GDM1 (cell line): ENCODE data around the gene PMIS2.

Source experiments
- DNase-seq: peaks from one replicate; lab custom pipeline; 2025; lab: John Stamatoyannopoulos, UW

PMIS2 gene

GRCh38 chr19:35585848-35586247 is at the start of gene PMIS2:
Gene PMIS2 (plus strand): TSS chr19:35586173. CDS start chr19:35586260, 87 bp downstream.
- no peak for DNase-seq

DNA sequence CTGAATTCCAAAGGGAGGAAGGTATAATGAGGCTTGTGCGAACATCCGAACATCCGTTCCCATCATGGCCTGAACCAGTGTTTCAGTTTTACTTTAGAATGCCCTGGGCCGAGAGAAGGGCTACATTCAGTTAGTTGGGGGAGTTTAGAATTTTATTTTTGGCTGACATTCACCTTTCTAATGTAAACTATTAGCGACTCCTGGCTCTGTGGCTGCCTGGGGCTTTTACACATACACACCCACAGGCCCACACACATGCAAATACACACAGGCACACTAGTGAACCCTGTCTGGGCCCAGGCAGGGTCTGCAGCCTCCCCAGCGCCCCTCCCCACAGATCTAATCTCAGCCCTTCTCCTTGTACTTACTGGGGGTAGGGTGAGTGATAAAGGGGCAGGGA is 46.7 kb upstream of the PMIS2 start:
- no peak for DNase-seq

- DNase-seq, result no peak
Observed at GRCh38 chr19:35539850-35540249, 46.1 kb upstream of the PMIS2 start.

DNA sequence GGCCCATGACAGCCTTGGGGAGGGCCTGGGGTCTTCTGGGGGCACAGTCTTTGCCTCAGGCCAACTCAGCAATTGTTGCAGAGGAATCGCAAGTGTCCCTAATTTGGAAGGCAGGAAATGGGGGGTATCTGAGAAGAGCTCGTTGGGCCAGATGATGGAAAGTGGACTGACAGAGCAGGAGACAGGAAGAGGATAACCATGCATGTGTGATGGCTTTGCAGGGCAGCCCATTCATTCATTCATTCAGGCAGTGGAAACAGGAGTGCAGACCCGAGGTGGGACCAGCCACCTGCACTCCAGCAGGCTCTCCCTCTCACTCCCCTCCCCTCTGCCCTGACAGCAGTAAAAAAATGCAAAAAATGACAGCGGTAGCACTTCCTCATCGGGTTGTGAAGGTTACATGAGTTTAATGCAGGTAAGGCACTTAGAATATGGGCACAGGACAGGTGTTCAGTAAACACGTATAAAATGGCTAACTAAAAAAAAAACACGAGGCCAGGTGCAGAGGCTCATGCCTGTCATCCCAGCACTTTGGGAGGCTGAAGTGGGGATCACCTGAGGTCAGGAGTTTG is 45.5 kb upstream of the PMIS2 start:
- DNase-seq, result no peak

DNA sequence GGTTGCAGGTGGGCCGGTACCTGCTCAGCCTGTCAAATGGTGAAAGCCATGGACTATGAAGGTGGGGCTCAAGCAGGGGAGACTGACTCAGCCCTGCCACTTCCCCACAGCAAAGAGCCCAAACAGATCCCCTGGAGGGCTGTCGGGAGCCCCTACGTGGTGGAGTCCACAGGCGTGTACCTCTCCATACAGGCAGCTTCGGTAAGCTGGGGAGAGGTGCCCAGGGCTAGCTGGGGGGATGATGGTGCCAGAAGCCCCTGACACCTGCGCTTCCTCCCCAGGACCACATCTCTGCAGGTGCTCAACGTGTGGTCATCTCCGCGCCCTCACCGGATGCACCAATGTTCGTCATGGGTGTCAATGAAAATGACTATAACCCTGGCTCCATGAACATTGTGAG is 43.8 kb upstream of the PMIS2 start:
- no peak for DNase-seq

- DNase-seq, result no peak
Observed at GRCh38 chr19:35543280-35544109, 42.5 kb upstream of the PMIS2 start.

- DNase-seq, result no peak
Observed at GRCh38 chr19:35544110-35544802, 41.7 kb upstream of the PMIS2 start.

- DNase-seq, result peak; percentile 80
Observed at GRCh38 chr19:35545001-35545854, 40.7 kb upstream of the PMIS2 start, which contains the start of gene TMEM147. Gene TMEM147 (plus strand): TSS chr19:35545626. CDS start chr19:35545740, 114 bp downstream.

DNA sequence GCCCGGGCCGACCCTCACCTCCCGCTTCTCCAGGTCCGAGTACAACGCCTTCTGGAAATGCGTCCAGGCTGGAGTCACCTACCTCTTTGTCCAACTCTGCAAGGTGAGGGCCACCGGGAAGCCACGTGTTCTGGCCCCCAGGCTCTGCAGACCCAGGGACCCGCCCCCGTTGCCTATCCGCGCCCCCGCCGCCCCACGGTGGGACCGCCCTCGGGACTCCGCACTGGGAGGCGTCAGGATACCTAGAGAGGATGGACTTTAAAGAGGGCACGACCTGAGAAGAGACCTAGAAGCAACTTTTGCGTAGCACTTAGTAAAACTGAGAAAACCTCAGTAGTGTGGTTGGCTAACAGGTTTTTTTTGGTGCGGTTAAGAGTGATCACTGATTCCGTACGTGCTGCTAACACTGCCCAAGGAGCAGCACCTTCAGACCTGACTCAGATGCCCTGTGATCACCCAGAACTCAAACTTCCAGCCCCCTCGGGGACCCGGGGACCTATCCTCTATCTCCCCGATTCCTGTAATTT is 40.1 kb upstream of the PMIS2 start:
- no peak for DNase-seq

- DNase-seq, result no peak
Observed at GRCh38 chr19:35546532-35546931, 39.4 kb upstream of the PMIS2 start.

DNA sequence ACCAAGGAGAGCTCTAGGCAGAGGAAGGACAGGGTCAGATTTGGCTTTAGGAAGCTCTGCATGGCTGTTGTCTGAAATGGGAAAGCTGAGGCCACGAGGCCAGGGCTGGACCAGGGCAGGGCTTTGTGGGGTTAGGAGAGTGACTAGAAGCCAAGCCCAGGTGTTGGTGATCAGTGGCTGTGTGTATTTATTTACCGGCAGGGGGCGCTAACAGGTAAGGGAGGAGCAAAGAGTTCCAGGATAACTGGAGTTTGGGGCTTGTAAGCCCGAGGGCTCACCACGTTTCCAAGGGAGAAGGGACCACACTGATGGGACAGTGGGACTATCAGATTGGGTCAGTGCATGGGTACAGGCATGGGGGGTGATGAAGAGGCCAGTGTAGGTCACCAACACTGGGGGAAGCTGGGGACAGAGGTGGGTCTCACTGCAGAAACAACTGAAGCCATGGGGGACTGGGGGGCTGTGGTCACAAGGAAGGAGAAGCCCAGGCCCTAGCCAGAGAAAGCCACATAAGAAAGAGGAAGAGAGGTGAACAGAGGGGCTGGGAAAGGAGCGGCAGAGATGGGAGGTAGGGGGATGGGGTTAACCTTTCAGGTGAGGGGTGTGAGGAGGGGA is 36.7 kb upstream of the PMIS2 start:
- DNase-seq, result peak; percentile 19

DNA sequence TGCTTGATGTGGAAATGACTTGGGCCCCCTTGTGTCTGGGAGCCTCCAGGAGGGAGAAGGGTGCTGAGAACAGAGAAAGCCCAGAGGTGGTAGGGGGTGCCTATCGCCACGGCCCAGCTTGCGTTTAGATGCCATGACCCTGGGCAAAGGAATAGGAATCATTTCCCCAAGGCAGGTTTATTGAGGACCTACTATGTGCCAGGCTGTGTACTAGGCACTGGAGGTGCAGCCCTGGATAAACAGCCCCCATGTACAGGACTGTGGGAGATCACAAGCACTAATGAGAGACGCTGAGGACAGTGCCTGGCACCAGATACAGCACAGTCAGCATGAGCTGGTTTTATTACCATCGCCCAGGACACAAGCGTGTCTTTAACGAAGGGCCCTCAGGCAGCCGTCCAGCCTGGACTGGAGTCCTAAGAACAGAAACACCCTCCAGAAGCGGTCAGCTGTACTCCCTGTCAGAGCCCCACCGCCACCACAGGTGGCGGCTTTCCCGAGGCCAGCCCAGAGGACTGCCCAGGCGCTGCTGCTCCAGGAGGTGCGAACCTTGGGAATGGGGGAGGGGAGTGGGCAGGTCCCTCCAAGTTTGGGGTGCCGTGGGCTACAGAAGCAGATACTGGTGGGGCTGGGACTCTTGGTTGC is 36.0 kb upstream of the PMIS2 start:
- DNase-seq, result no peak

- no peak for DNase-seq
Observed at GRCh38 chr19:35551091-35551810, 34.7 kb upstream of the PMIS2 start.

DNA sequence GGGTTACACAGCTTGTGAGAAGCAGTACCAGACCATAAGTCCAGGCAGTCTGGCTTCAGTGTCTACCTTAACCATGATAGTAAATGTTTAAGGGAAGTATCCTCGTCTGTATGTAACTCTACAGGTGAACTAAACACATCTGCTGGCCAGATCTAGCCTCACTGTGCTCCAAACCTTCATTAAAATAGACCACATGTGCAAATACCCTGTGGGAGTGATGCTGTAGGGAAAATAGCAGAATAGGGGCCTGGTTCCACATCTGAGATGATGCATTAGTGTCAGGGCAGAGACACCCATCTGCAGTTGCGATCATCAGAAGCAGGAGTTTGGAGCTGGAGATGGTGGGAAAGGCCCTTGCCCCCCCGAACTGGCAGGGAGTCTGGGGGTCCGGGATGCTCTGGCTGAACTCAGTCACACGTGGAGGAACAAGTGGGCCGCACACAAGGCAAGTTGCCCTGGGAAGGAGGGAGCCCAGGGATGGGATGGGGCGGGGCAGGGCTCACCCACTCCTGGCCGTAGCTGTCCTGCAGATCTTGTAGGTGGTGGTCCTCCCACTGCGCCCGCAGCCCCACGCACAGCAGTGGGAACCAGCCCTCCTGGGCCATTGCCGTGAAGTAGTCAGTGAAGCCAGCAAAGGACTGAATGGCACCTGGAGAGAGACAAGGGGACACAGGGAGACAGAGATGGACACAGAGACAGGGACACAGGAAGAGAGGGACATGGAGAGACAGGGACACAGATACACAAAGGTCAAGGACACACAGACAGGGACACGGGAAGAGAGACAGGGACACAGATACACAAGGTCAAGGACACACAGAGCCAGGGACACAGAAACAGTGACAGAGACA is 33.2 kb upstream of the PMIS2 start:
- no peak for DNase-seq

DNA sequence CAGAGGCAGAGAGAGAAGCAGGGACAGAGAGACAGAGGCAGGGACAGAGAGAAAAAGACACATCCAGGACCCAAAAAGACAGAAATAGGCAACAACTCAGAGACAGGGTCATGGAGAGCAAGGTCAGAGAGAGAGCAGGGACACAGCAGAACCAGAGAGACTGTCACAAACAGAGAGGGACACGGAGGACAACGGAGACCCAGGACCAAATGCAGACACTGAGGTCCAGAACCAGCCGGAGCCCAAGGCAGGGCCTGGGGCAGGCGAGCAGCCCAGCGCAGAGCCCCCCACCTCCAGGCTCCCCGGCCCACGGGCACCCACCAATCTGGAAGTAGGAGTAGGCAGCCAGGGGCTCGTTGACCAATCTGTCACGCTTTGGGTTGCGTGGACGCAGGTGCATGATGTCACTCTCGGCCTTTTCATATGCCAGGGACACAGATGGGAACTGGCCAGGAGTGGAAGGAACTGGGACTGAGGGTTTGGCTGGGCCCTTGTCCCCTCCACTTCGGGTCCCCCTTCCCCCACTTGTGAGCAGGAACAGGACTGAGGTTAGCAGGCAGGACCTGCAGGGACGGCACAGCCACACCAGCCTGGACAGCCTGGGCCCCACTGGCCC is 32.5 kb upstream of the PMIS2 start:
- DNase-seq, result no peak

DNA sequence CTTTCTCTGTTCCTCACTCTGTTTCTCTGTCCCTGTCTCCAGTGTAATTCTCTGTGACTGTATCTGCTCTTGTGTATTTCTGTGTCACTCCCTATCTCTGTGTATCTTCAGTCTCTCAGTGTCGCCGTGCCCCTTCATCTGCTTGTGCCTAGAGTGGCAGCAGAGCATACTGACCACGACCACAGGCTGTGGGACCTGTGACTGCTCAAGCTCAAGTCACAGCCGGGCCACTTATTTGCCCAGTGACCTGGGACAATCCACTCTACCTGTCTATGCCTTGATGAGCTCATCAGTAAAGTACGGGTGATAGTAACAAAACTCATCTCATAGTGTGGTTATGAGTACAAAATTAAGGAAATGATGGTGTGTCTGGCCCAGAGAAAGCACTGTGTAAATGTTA is 31.9 kb upstream of the PMIS2 start:
- no peak for DNase-seq

- DNase-seq, result no peak
Observed at GRCh38 chr19:35555301-35556005, 30.5 kb upstream of the PMIS2 start.

DNA sequence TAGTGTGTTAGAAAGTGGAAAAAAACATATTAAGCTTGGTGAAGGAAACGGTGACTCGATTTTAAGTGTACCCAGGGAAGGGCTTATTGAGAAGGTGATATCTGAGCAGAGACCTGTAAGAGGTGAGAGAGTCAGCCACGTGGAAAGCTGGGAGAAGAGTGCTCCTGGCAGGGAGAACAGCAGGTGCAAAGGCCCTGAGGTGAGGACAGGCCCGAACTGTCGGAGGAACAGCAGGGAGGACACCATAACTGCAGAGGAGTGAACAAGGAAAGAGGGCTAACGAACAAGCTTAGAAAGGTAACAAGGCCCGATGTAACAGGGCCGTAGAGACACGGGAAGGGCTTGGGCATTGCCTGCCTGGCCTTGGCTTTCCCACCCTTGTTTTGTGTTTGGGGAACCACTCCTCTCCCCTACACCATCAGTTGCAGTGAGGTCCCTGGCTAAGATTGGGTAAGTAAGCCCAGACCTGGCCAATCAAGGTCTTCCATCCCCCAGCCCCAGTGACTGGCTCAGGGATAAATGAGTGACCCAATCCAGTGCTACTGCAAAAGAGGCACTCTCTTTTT is 29.9 kb upstream of the PMIS2 start:
- DNase-seq, result no peak
